GM18951 (cell line): ENCODE measurements around the gene NCF2.
"Not testable (repeated sequence)": the region's sequence is repeated elsewhere in the genome, so short reads cannot be mapped to it uniquely, and the experiment has no call there.

ENCODE experiments used
- POLR2A ChIP-seq: IDR thresholded peaks from 4 replicates; pipeline ENCODE4 v1.6.1; 2011; ENCODE audit warnings: mild to moderate bottlenecking; ENCODE audit not compliant: insufficient read length, insufficient read depth; ENCODE audit errors: extremely low read depth
- in situ Hi-C: fragments of 300-500 bp; cut with MboI; formaldehyde crosslinking; loops from one replicate; pipeline ENCODE4 v1.12.0; 2022; ENCODE audit warnings: low sequenced_read_pairs, mixed read lengths, inconsistent platforms; ENCODE audit not compliant: unreplicated experiment

Gene NCF2

DNA sequence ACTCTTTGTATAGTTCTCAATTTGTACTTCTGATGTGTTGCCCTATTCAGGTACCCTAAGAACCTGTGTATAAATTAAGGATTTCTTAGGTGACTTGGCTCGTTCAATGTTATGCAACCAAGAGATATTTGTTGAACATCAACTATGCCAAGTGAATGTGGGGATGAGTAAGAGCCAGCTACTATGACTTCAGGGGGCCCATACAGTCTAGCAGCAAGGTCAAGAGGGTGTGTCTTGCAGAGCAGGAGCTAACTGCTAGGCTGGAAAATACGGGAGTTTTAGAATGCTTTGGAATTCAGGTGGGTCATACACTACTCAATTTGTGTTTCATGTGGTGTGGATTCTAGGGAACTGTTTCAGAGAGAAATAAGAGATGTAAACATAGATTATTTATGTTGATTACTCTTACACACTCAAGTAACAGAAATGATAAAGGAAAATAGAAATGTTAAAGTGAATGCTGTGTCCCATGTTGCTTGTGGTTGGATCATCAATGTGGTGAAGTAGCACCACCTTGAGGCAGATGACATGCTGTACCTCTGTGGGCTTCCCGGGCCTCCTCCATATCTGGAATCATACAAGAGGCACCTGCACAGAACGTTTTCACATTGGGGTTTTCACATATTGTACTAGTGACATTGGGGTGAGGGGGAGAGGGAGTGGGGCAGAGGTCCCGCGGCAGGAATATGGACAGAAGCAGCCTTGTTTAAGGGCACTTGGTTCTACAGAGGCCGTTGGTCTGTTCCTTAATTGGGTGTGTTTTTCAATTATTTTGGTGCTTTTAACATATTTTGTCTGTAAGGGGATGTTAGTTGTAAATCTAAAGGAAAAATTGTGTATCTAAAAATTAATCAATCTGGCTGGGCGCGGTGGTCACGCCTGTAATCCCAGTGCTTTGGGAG is 32.9 kb upstream of the NCF2 start:
- in situ Hi-C loops = loop anchor here (10.0 kb wide), 2 partner anchors 78 to 158 kb away; no protein-coding TSS in a partner anchor
- TF ChIP-seq POLR2A = no peak

DNA sequence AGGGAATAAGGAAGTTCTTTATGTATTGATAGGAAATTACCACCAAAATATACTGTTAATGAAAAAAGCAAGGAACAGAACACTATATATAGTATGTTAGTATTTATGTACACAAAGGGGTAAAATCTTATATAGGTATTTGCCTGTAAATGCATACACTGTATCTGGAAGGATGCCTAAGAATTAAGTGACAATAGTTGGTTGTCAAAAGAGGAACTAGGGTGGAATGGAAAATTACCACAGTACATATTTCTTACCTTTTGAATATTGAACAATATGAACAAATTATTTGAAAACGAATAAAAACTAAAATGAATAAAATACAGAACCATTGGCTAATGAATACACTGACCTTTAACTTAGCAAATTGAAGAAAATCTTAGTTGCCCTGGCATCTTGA is 31.8 kb upstream of the NCF2 start:
- in situ Hi-C loops = loop anchor here (10.0 kb wide), 2 partner anchors 77 to 157 kb away; no protein-coding TSS in a partner anchor
- no peak for TF ChIP-seq POLR2A

DNA sequence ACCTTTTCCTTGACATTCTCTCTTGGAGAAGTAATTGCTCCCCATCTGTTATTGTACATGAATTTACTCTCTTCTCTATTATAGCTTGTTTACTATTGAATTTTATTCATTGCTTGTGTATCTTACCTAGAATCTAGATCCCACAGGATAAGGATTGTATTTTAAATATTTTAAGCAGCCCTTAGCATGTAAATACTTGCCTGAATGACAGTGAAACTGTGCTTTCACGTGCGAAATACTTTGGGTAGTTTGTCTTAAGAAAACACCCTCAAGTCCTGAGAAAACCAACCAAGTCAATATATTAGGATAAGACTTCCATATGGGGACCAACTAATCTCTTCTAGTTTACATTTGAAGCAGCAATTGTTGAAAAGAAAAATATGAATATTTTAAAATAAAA is 30.1 kb upstream of the NCF2 start:
- in situ Hi-C loops = loop anchor here (10.0 kb wide), 2 partner anchors 76 to 156 kb away; no protein-coding TSS in a partner anchor
- TF ChIP-seq POLR2A = no peak

DNA sequence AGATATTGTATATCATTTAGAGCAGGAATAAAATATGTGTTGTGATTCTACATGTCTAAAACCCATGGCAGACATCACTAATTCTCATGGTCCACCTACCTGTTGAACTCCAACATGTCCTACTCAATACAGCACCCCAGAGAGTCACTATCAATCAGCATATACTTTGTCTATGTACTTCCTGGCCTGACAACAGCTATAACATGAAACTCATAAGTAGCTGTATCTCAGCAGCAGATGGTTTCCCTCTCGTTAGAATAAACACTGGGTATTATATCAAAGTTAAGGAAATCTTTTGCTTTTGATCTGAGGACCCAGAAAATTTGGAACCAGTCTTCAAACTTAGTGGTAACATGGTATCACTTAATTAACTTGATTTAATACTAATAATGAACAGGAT is 29.5 kb upstream of the NCF2 start:
- no peak for TF ChIP-seq POLR2A
- in situ Hi-C loops = loop anchor here (10.0 kb wide), 2 partner anchors 75 to 155 kb away; no protein-coding TSS in a partner anchor

DNA sequence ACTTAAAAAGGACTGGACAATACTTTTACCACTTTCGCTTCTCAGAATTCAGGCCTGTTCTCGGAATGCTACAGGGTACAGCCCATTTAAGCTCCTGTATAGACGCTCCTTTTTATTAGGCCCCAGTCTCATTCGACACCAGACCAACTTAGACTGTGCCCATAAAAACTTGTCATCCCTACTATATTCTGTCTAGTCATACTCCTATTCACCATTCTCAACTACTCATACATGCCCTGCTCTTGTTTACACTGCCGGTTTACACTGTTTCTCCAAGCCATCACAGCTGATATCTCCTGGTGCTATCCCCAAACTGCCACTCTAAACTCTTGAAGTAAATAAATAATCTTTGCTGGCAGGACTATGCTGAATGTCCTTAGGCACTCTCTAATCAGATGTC is 27.9 kb upstream of the NCF2 start:
- in situ Hi-C loops = not testable (repeated sequence)

DNA sequence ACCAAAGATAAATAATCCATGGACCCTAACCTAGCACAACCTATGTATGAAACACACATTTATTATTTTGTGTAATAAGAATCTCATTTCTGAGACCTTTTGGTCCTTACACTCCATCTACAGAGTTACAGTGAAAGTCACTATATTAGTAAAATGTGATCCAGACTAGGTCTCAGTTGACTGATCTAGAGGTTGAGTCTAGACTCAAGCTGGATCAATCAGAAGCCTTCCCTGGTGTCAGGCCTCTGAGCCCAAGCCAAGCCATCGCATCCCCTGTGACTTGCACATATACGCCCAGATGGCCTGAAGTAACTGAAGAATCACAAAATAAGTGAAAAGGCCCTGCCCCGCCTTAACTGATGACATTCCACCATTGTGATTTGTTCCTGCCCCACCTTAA is 22.7 kb upstream of the NCF2 start:
- in situ Hi-C loops = not testable (repeated sequence)

DNA sequence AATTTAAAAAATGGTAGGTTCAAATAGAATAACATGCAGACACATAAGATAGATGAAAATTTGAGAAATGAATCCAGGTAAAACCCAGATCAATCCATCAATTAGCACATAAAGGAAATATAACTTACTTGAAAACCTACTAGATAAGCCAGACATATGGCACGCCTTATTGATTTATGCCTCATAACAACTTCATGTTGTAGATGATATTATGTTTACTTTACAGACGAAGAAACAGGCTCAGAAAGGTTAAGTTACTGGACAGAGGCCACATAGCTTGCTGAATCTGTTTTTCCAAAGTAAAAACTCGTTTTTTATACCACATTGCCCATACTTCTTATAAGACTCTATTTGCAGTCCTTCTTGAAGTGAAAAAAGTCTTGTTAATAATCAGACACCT is 22.1 kb upstream of the NCF2 start:
- TF ChIP-seq POLR2A = no peak
- in situ Hi-C loops = no loop called here

DNA sequence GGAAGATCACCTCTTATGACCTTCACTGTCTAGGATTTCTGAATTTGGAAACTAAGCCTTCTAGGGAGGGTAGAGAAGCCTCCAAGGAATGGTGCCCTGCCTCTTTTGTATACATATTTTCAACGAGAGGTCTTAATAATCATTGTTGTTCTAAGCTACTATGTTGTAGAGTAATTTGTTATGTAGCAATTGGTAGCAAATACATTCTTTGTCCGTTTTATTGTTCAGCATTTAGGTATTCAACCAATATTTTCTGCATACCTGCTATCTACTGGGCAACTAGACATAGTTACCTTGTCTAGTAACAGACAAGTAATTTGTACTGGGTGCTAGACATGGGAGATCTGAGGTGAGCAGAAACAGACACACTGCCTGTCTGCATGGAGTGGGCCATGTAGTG is 20.8 kb upstream of the NCF2 start:
- in situ Hi-C loops = no loop called here
- TF ChIP-seq POLR2A = no peak

DNA sequence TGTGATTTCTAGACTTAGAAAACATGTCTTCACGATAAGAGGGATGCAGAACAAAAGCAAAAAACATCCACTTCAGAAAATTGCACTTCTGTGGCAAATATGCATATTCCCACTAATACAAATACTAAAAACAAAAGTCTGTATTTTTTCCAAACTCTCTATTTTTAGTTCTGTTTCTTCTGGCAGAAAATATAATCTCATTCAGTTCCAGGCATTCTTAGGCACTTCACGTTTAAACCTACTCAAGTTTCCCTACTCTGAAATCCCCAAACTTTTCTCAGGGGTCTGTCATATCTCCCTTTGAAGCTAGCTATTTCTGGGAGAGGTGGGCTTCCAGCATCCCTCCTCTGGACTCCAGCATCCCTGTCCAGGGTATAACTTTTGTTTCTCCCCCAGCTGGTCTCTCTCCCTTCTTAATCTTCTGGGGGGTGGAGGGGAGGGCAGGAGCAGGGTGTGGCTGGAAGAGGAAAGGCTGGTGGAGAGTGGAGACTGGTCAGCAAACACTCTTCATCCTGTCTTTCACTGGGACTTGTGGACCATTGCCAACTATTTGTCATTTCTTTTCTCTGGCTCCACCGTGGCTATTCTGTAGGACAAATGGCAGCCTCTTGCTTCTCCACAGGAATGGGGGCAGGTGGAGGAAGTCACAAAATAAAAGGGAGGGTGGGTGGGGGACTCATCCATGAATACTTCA is 19.6 kb upstream of the NCF2 start:
- in situ Hi-C loops = no loop called here
- TF ChIP-seq POLR2A = no peak

DNA sequence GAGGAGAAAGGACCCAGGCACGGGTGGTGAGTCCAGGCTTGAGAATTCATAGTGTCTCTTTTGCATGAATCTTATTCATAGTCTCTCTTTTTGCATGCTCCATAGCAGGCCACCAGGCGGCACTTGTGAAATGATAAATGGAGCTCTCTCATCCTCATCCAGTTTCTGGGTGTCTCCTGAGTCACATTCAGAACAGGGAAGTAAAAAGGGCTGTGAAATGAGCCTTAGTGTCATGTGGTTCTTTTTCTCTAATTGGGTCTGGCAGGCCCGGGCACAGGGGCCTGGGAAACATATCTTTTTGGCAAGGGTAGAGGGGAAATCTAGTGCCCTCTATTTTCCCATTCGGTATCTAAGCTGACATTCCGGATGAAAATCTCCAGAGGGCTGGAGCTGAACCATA is 19.1 kb upstream of the NCF2 start:
- in situ Hi-C loops = no loop called here
- no peak for TF ChIP-seq POLR2A

DNA sequence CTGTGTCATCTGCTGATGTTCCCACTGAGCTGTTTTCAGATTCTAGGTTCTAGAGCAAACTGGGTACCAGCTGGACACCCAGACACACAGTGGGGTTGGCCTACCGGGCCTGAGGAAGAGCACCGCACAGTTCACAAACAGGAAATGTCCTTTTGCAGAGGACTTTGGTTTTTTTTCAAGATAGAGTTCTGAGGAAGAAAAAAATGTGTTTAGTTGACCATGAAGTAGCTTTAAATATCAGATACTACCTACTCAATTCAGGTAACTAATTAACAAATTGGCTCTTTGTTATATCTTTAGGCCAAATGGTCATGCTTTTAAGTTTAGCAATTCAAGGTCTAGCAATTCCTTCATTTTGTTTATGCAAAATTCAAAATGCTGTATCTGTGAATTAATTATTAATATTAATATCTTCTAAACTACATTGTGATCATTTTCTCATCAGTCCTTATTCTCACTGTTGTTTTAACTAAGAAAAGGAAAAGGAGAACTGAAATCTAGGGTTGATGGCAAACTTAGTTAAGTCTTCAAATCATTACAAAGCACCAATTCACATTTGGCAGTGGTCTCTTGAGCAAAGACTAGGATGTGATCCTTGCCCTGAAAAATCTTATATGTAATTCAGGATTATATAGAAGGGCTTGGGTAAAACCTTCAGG is 17.2 kb upstream of the NCF2 start:
- peak; percentile 26 for TF ChIP-seq POLR2A
- in situ Hi-C loops = no loop called here

DNA sequence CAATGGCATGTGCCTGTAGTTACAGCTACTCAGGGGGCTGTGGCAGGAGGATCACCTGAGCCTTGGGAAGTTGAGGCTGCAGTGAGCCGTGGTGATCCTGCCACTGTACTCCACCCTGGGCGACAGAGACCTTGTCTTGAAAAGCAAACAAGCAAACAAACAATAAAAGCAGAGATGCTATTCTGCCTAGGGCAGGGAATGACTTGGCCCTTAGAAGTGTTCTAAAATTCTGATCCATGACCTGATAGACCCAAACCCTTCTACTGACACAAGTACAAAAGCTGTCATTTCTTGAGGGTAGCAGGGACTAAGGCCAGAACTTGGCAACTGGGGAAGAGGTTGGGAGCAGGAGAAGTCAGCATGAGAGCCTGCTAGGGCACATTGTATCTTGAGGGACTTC is 15.6 kb upstream of the NCF2 start:
- TF ChIP-seq POLR2A = no peak
- in situ Hi-C loops = no loop called here

DNA sequence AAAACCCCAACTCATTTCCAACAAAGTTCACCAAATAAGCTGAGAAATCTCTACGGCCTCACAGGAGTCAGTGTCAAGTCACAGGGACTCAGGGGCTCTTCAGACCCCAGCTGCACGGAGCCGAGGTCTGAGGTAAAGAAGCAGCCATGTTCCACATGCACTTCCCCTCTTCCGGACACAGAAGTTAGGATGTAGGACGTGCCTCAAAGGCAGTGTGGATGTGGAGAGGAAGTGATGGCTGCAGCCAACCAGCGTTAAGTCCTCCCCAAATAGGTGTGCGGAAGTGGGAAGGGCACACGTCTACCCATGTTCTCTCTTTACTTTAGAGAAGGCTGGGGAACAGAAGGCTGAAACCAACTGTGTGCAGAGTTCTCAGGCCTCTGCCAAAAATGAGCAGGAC is 14.6 kb upstream of the NCF2 start:
- TF ChIP-seq POLR2A = peak; percentile 13
- in situ Hi-C loops = no loop called here

DNA sequence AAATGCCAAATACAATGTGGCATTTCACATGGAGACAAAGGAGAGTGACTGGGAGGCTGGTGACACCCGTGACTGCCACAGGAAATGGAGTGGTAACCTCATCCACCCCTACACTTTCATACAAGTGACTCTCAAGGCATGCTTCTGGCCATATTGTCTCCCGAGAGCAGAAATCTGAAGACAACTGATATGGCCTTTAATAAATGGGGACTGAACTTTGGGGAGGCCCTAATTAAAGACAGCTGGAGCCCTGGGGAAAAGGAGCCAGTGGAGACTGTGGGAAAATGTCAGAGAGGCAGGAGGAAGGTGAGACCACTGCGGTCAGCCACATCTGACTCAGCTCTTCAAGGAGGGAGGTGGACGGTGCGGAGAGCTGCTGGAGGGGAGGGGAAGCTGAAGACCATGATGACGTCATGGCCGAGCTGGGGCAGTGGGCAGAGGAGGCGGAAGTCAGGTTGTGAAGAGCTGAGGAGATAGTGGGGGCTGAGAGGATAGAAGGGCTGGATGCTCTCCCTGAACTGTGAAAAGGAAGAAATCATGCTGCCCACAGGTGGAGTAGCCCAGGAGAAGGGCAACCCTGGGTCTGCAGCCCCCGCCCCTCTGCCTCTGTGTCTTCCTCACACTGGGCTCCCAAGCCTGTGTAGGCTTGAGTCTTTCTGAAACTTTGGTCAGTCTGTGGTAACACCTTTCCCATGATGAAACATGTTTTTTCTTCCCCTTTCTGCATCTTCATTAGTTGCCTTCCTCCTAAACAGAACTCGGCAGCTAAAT is 14.0 kb upstream of the NCF2 start:
- in situ Hi-C loops = no loop called here

More for the DNA sequence above, 14.0 kb upstream of the NCF2 start:
- TF ChIP-seq POLR2A = no peak
